Right ventricle myocardium superior (tissue), 1 donor: ENCODE data around the gene ZCCHC24. TPM values are rescaled to one million over a fixed set of nuclear protein-coding genes. Genes with fewer than 3 reads are reported as not detected.

Experiments
- ATAC-seq: fragments of 200-7000 bp; cut with Tn5 transposase; one replicate; pipeline ENCODE4 v1.9.1; 2020; ENCODE audit warnings: mild to moderate bottlenecking; ENCODE audit not compliant: poor library complexity
- DNase-seq: peaks from one replicate; pipeline ENCODE4 v3.0.0-alpha.2; 2020
- intact Hi-C: fragments of 100-400 bp; cut with DNase I; formaldehyde crosslinking; loops from one replicate; pipeline ENCODE4 v1.11.2; 2022
- long read RNA-seq: library from polyadenylated mRNA; unstranded; transcript quantifications from one replicate; pipeline ENCODE4 v2.0.0, GENCODE V29; 2021
- total RNA-seq: library from RNA; stranded (reverse); fragmentation: NEBNext Ultra II Directional; extraction: Animal tissue kit (Norgen Biotek cat#: 25700); gene quantifications from one replicate; pipeline ENCODE4 v1.2.1, GENCODE V29; 2021
- donor health status: DM: no; HTN: yes; CAD: no; lungs with severe emphysema.

Gene ZCCHC24
- 53.3 TPM for total RNA-seq
- long read RNA-seq, full-length matches to known transcripts: 52 of 155 reads
- long read RNA-seq, partial matches to known transcripts: 3 of 155 reads
- long read RNA-seq, other reads (novel, unspliced or antisense): 100 of 155 reads

DNA sequence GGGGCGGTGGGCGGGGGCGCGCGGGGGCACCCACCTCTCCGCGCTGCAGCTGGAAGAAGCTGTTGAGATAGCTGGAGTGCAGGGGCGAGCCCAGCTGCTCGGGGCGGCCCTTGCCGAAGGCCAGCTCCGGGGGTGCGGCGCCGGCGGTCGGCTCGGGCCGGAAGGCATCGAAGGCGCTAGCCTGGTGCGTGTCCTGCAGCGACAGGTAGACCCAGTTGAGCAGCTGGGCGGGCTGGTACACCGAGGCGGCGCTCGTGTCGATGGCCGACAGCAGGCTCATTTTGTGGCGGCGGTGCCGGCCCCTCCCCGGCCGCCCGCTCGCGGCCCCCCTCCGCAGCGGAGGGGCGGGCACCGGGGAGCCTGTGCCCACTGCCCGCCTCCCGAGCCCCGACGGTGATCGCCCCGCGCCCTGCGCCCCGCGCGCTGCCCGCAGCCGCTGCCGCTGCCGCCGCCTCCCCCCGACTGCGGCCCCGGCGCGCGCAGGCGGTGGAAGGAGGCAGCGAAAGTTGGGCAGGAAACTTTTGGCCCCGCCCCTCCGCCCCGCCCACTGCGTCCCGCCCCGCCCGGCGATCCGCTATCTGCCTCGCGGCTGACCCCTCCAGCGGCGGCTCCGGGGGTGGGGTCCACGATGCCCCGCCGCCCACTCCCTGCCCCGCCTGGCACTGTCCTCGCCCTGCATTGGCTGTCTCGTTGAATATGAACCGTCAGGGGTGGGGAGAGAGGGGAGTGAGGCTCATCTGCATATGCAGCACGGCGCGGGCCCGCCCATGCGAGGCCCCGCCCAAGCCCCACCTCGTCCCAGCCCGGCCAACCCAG, at the start of gene ZCCHC24:
Gene ZCCHC24, minus strand, starts transcription at position 464 of the 816 bp plus-strand sequence. Its CDS starts 184 bp downstream, at position 280.
- intact Hi-C loops: loop anchor here (10.0 kb wide), 1 partner anchor 61 kb away; no protein-coding TSS in a partner anchor
- ATAC-seq (peak; percentile 91), DNase-seq (peak; percentile 99)

GRCh38 chr10:79493806-79494205, 48.4 kb upstream of the ZCCHC24 start:
- DNase-seq (no peak), ATAC-seq (no peak)
- intact Hi-C loops: no loop called here

DNA sequence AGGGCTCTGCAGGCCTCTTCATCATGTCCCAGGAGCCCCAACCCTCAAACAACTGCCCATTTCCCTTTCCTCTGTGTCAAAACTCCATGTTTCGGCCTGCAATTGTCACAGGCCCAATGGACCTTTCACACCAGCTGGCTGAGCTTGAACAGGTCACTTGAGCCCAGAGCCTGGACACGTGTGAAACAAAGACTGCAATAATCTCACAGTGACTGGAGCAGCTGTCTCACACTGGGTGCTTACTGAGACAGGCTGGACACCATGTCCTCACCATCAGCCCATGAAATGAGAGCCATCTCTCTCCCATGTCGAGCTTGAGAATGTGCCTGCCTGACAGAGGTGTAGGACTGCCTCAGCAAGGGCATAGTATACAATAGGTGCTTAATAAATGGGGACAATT, 47.4 kb upstream of the ZCCHC24 start:
- ATAC-seq (no peak), DNase-seq (no peak)

DNA sequence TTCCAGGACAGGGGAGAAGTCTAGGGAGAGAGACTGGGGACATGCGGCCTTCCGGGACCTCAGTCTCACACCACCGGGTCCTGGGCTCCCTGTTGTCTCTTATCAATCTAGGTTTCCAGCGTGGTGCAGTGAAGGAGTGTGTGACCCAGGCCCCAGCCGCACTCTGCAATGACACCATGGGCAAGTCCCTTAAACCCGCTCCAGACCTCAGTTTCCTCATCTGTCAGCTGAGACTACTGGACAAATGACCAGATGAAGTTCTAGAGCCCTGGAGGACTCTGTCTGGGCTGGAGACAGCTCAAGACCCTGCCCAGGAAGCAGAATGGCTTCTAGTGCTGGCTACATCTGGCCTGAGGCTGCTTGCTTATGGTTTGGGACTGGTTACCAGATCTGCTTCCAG, 46.8 kb upstream of the ZCCHC24 start:
- DNase-seq (no peak), ATAC-seq (no peak)
- intact Hi-C loops: no loop called here

More for the DNA sequence above, 47.4 kb upstream of the ZCCHC24 start:
- intact Hi-C loops: no loop called here

DNA sequence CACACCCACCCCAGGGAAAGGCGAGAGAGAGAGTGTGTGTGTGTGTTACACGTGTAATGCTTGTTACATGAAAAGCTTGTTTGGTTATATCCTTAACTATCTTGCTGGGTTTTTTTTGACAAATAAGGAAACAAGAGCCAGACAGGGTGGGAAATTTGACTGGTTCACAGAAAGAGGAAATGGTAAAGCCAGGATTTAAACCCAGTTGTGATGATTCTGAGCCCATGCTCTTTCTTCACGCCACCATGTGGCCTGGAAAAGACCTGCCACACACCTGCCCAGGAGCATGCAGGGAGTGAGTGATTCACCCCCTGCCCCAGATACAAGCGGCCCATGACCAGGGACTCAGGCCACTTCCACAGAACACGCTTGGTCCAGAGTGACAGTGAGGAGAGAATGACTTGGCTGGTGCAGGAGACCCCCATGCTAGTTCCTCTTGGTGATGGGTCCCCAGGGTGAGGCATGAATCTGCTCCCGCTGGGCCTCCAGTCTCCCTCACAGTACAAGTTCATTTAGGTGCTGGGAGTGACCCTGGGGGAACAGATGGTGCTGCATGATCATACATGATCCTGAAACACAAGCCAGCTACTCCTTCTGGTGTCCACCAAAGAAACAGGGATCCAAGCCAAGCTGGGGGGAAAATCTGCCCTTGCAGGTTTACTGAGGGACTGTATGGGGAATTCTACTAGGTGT, 45.9 kb upstream of the ZCCHC24 start:
- ATAC-seq (no peak), DNase-seq (no peak)
- intact Hi-C loops: no loop called here

DNA sequence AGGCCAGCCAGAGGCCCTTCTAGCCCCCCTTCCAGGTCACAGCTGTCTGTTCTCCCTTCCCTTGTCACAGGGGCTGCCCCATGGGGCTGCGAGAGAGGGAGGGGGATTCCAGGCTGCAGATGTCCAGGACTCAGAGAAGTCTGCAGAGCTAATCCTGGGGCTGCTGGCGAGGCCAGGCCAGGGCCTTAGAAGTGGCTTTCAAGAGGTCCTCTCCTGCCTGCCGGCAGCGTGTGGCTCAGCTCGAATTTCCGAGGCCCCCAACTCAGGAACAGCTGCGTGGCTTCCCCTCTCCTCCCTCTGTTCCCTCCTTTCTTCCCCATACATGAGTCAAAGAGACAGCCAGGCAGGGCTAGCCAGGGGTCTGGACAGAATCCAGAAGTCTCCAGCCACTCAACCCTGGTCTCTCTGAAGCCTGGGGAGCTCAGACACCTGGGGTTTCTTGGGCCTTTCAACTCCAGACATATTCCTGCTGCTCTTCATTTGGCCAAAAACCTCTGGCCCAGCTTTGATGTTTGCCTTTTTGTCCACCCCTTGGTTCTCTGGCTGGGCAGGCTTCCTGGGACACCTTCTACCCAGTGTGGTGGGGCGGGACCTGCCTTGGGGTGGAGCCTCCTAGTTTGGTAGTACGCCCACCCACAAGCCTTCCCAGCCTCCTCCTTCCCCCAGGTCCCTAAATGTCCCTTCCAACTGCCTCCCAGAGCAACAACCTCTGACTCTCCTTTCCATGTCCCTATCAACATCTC, 45.1 kb upstream of the ZCCHC24 start:
- intact Hi-C loops: no loop called here
- DNase-seq (peak; percentile 54), ATAC-seq (peak; percentile 48)

DNA sequence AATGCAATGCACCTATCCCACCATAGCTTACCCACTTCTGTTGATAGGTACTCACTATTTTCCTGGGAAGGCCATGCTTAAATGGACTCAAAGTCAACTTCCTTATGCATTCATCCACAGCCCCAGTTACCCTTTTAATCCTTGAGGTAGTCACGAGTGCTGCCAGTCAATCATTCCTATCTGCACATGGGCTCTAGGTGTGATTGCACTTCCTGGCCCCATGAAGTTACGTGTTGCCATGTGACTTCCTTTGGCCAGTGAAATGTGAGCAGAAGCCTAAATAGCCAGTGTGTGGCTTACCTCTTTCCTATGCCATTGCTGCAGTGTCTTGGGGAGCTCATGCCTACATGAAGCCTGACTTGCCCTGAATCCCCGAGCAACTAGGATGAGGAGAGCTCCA, 43.4 kb upstream of the ZCCHC24 start:
- no peak for ATAC-seq
- DNase-seq: no peak
- intact Hi-C loops: loop anchor here (5.0 kb wide), 1 partner anchor 117 kb away; no protein-coding TSS in a partner anchor

DNA sequence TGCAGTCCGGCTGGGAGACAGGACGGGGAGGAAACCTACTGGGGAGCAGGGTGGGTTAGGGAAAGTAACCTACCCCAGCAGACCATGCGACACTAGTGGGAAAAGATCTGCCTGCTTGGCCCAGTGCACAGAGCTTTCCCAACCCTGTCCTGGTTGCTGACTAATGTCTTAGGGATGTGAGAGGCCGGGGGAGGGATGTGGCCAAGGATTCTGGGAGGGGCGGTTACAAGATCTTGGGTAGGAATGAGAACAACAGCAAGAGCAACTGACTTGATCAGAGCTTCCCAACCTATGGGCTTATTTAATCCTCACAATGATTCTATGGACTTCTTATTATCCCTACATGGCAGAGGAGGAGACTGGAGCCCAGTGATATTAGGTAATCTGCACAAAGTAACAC, 42.9 kb upstream of the ZCCHC24 start:
- intact Hi-C loops: loop anchor here (5.0 kb wide), 1 partner anchor 116 kb away; no protein-coding TSS in a partner anchor
- DNase-seq: peak; percentile 78
- peak; percentile 69 for ATAC-seq

DNA sequence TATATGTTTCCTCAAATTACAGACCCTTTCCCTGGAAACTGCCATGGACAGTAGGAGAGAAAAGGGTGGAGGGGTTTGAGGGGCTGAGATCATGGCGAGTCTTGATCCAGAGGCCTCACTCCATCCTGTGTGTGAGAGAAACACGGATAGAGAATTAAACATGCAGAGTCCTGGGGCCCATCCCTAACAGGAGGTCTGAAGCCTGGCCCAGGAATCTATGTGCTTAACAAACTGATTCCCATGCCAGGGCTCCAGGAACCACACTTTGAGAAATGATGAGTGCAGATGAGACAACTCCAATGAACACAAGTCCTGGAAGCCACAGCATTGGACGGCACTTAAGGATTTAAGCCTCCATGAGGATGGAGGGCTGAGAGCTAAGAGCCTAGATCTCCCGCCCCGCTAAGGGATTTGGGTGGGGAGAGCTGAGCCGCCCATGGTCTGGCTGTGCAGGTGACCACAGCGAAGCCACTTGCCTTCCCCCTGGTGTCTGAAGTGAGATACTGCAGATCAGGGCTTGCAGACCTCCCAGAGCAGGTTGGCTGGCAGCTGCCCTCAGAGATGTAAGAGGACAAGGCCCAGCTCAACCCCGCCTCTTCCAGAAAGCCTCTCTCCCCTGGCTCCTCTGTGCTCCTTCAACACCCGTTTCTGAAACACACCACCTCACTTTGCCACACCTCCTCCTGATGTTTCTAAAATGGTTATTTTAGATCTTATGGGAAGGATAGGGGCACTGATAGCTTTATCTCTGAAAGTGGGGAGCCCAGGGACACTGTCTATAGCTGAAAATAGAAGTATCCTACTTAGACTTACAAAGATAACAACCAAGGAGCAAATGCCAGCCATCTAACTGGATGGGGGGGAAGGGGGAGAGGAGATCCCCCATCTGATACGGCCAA, 42.1 kb upstream of the ZCCHC24 start:
- DNase-seq (peak; percentile 69), ATAC-seq (peak; percentile 54)
- intact Hi-C loops: loop anchor here (5.0 kb wide), 1 partner anchor 115 kb away; no protein-coding TSS in a partner anchor

GRCh38 chr10:79484476-79484875, 39.1 kb upstream of the ZCCHC24 start:
- DNase-seq (no peak), ATAC-seq (no peak)
- intact Hi-C loops: no loop called here

DNA sequence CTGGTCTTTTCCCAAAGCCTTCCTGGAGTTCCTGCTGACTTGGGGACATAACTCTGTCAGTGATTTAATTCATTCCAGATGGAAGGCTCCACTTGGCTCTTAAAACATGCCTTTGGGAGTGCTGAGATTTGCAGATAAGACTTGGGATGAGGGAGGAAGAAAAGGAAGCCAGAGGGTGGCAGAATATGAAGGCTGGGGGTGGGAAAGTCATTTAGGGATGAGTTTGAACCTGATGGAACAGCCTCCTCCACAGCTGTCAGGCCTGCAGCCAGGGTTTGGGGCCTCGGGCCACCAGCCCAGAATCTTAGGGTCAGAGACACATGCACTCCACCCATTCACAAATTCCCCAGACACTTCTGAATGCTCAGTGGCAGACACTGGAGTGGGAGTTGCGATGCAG, 38.5 kb upstream of the ZCCHC24 start:
- intact Hi-C loops: no loop called here
- ATAC-seq (peak; percentile 78), DNase-seq (peak; percentile 85)

DNA sequence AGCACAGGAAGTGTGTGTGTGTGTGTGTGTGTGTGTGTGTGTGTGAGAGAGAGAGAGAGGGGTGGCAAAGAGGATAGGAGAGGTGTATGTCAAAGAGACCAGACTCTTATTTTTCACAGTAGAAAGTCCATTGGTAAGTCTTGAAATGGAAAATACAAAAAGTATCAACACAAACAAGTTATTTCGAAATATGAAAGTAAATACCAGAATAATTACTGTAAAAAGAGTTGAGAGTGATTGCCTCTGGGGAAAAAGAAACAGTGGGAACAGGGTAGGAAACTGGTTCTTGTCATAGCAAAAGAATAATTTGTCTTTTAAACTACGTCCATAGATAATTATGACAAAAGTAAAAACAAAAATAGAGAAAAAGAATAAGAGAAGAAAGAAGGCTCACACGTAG, 37.9 kb upstream of the ZCCHC24 start:
- ATAC-seq: no peak
- DNase-seq: no peak
- intact Hi-C loops: no loop called here

- ATAC-seq (no peak), DNase-seq (no peak)
- intact Hi-C loops: no loop called here
Observed at GRCh38 chr10:79482741-79483140, 37.3 kb upstream of the ZCCHC24 start.

DNA sequence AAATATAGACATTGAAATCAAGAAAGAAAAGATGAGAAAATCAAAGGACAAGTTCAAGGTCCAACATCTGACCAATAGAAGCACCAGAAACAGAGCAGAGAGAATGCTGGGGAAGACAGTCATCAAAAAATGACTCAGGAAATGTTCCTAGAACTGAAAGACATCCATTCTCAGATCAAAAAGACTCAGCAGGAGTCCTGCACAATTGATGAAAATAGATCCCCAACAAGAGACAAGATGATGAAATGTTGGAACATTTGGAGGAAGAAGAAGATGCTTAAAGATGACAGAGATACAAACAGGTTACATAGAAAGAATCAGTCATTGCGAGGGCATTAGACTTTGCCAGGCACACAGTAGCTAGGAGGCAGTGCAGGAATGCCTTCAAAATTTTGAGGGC, 36.9 kb upstream of the ZCCHC24 start:
- no peak for ATAC-seq
- intact Hi-C loops: no loop called here
- DNase-seq: no peak

GRCh38 chr10:79479283-79479909, 34.0 kb upstream of the ZCCHC24 start:
- intact Hi-C loops: no loop called here
- DNase-seq (no peak), ATAC-seq (no peak)

- intact Hi-C loops: no loop called here
- DNase-seq (no peak), ATAC-seq (no peak)
Observed at GRCh38 chr10:79477456-79477855, 32.0 kb upstream of the ZCCHC24 start.

- DNase-seq (no peak), ATAC-seq (no peak)
- intact Hi-C loops: no loop called here
Observed at GRCh38 chr10:79476645-79477044, 31.2 kb upstream of the ZCCHC24 start.

DNA sequence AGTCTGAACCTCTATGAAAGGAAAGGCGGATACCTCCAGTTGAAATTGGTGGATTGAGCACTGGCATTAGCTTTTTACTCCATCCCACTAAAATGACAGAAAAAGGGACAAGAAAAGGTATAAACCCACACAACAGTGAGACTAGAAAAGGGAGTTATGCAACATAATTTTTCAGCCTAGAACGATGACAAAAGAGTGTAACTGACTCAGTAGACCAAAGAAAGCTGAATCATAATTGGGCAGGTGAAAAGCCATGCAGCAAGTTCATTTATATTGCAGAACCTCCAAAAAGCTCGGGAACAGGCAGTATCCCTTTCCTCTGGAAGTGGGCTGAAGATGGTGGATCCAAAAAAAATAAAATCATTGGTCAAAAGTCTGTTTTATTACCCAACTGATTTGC, 30.5 kb upstream of the ZCCHC24 start:
- no peak for DNase-seq
- intact Hi-C loops: no loop called here
- ATAC-seq: no peak
